Caco-2 (cell line): Measurements from ENCODE around the gene ENTPD1. TPM values are rescaled to one million over a fixed set of nuclear protein-coding genes. Genes with fewer than 3 reads are reported as not detected.

Experiments used
- BruUV-seq: library from RNA; stranded (reverse); fragments of 400-500 nt; replicated peaks from 2 replicates; lab custom pipeline; 2021; lab: Mats Ljungman, UMichigan
- CTCF ChIA-PET: fragments of 300-600 bp; sonication (Branson Sonifier 250); formaldehyde crosslinking; loops from one replicate; lab custom pipeline; 2022; ENCODE audit warnings: antibody characterized with exemption; lab: Charles Lee
- POLR2A ChIA-PET: fragments of 300-600 bp; sonication (Branson Sonifier 250); formaldehyde crosslinking; loops from one replicate; lab custom pipeline; 2022; ENCODE audit warnings: antibody characterized with exemption; lab: Charles Lee
- DNase-seq, 2 experiments: peaks; one replicate each; pipeline versions ENCODE4 v3.0.0 to v3.0.0-alpha.2; 2020 to 2022
- H3K27me3 ChIP-seq: replicated peaks from 2 replicates; pipeline ENCODE4 v1.6.0; 2011; ENCODE audit warnings: low read length; ENCODE audit not compliant: control insufficient read depth, insufficient read depth
- H3K36me3 ChIP-seq: 2 replicates; pipeline ENCODE4 v1.5.1; 2011; ENCODE audit warnings: low read length; ENCODE audit not compliant: control insufficient read depth, insufficient read depth
- H3K4me1 ChIP-seq: fragments of 250-450 bp; sonication (Bioruptor Pico); 2 replicates; pipeline ENCODE4 v1.5.1; 2020; ENCODE audit warnings: mild to moderate bottlenecking
- H3K4me3 ChIP-seq: 2 replicates; pipeline ENCODE4 v1.5.1; 2011; ENCODE audit warnings: low read depth, mild to moderate bottlenecking, control low read depth, low read length
- H3K9me3 ChIP-seq: fragments of 250-450 bp; sonication (Bioruptor Pico); 2 replicates; pipeline ENCODE4 v1.5.1; 2020; ENCODE audit warnings: mild to moderate bottlenecking, moderate library complexity
- H3K27ac Mint-ChIP-seq: one replicate; pipeline ENCODE4 v1.8.0; 2022; ENCODE audit warnings: mixed read lengths; ENCODE audit not compliant: unreplicated experiment
- H3K27me3 Mint-ChIP-seq: one replicate; pipeline ENCODE4 v1.8.0; 2022; ENCODE audit warnings: mixed read lengths; ENCODE audit not compliant: insufficient read depth, unreplicated experiment
- H3K36me3 Mint-ChIP-seq: one replicate; pipeline ENCODE4 v1.8.0; 2022; ENCODE audit warnings: mild to moderate bottlenecking, mixed read lengths; ENCODE audit not compliant: insufficient read depth, unreplicated experiment
- H3K4me1 Mint-ChIP-seq: one replicate; pipeline ENCODE4 v1.8.0; 2022; ENCODE audit warnings: low read depth, mixed read lengths; ENCODE audit not compliant: unreplicated experiment
- H3K4me3 Mint-ChIP-seq: one replicate; pipeline ENCODE4 v1.8.0; 2022; ENCODE audit warnings: mild to moderate bottlenecking, moderate library complexity, mixed read lengths; ENCODE audit not compliant: unreplicated experiment
- H3K9me3 Mint-ChIP-seq: one replicate; pipeline ENCODE4 v1.8.0; 2022; ENCODE audit warnings: mixed read lengths; ENCODE audit not compliant: unreplicated experiment
- CTCF ChIP-seq, 2 experiments: fragments of 200-600 bp in 1 of 2; IDR thresholded peaks; 1 replicate in 1 of 2; 2 replicates in 1 of 2; pipeline versions ENCODE4 v1.5.1 to v1.8.0; 2011 to 2022; ENCODE audit warnings: antibody characterized with exemption in 1 of 2, control low read depth in 1 of 2, inconsistent platforms in 1 of 2, low read depth in 1 of 2, low read length in 1 of 2, mild to moderate bottlenecking in 1 of 2, moderate library complexity in 1 of 2; ENCODE audit not compliant: insufficient read depth in 1 of 2, severe bottlenecking in 1 of 2, unreplicated experiment in 1 of 2
- intact Hi-C: fragments of 100-400 bp; cut with micrococcal nuclease; formaldehyde crosslinking; loops from one replicate; pipeline ENCODE4 v1.10.0; 2022; ENCODE audit not compliant: unreplicated experiment
- total RNA-seq: library from RNA; stranded (reverse); gene quantifications from 2 replicates; pipeline ENCODE4 v1.2.3, GENCODE V29; 2022

The ENTPD1 gene
- total RNA-seq, 1 experiment from 2014 or later: 2.2 TPM

GRCh38 chr10:95833042-95833610 is 77.2 kb downstream of the ENTPD1 start:
- no peaks in the 10 kb centered on the region for H3K4me1 ChIP-seq
- no TSS peak for BruUV-seq
- no peak for DNase-seq
- POLR2A ChIA-PET: no interaction called here
- H3K36me3 ChIP-seq: no peaks in the 10 kb centered on the region
- H3K27me3 ChIP-seq: no peaks in the 10 kb centered on the region
- H3K9me3 ChIP-seq: no peaks in the 10 kb centered on the region
- H3K36me3 Mint-ChIP-seq: no peaks in the 10 kb centered on the region
- no peak overlapping the region for H3K4me3 Mint-ChIP-seq
- no peaks in the 10 kb centered on the region for H3K27me3 Mint-ChIP-seq
- H3K4me1 Mint-ChIP-seq: no peaks in the 10 kb centered on the region
- CTCF ChIA-PET: no interaction called here
- no peaks in the 10 kb centered on the region for H3K9me3 Mint-ChIP-seq
- no peak overlapping the region for H3K27ac Mint-ChIP-seq
- no peak overlapping the region for H3K4me3 ChIP-seq
- TF ChIP-seq CTCF (IDR thresholded peaks at IDR 0.05; ENCODE audit: insufficient read depth in 1 of 2, low read depth in 1 of 2, low read length in 1 of 2, severe bottlenecking in 1 of 2, unreplicated experiment in 1 of 2): no peak
- intact Hi-C loops: no loop called here

- Mint-ChIP-seq H3K27me3 (no peaks in the 10 kb centered on the region), H3K4me3 (no peak overlapping the region), H3K4me1 (no peaks in the 10 kb centered on the region), H3K36me3 (no peaks in the 10 kb centered on the region), H3K9me3 (no peaks in the 10 kb centered on the region), H3K27ac (no peak overlapping the region)
- no peak for TF ChIP-seq CTCF (IDR thresholded peaks at IDR 0.05; ENCODE audit: insufficient read depth in 1 of 2, low read depth in 1 of 2, low read length in 1 of 2, severe bottlenecking in 1 of 2, unreplicated experiment in 1 of 2)
- POLR2A ChIA-PET: no interaction called here
- no peak overlapping the region for H3K4me3 ChIP-seq
- no peaks in the 10 kb centered on the region for H3K27me3 ChIP-seq
- no peaks in the 10 kb centered on the region for H3K36me3 ChIP-seq
- H3K9me3 ChIP-seq: no peaks in the 10 kb centered on the region
- CTCF ChIA-PET: no interaction called here
- H3K4me1 ChIP-seq: no peaks in the 10 kb centered on the region
- intact Hi-C loops: no loop called here
- no peak for DNase-seq
- BruUV-seq: no TSS peak
These were observed 78.4 kb downstream of the ENTPD1 start for GRCh38 chr10:95834406-95834805.

GRCh38 chr10:95835149-95835860 is 79.3 kb downstream of the ENTPD1 start:
- H3K4me1 Mint-ChIP-seq: no peaks in the 10 kb centered on the region
- no peaks in the 10 kb centered on the region for H3K36me3 Mint-ChIP-seq
- H3K4me3 ChIP-seq: no peak overlapping the region
- H3K27me3 ChIP-seq: no peaks in the 10 kb centered on the region
- CTCF ChIA-PET: no interaction called here
- H3K4me3 Mint-ChIP-seq: no peak overlapping the region
- no peaks in the 10 kb centered on the region for H3K9me3 ChIP-seq
- POLR2A ChIA-PET: no interaction called here
- peaks cover 3% of the 10 kb centered on the region for H3K4me1 ChIP-seq
- no peak for TF ChIP-seq CTCF (IDR thresholded peaks at IDR 0.05; ENCODE audit: insufficient read depth in 1 of 2, low read depth in 1 of 2, low read length in 1 of 2, severe bottlenecking in 1 of 2, unreplicated experiment in 1 of 2)
- no peaks in the 10 kb centered on the region for H3K36me3 ChIP-seq
- H3K9me3 Mint-ChIP-seq: no peaks in the 10 kb centered on the region
- intact Hi-C loops: no loop called here
- BruUV-seq: no TSS peak
- DNase-seq: no peak
- H3K27ac Mint-ChIP-seq: no peak overlapping the region
- H3K27me3 Mint-ChIP-seq: no peaks in the 10 kb centered on the region
